GM12878 (cell line): ENCODE measurements around the gene GPSM3.

Experiments used
- BCL11A ChIP-seq: IDR thresholded peaks from 2 replicates; pipeline ENCODE4 v1.6.1; 2011; ENCODE audit warnings: low read depth, low read length
- CTCF ChIP-seq, 3 experiments: IDR thresholded peaks in 2 of 3; conservative IDR thresholded peaks in 1 of 3; 2 replicates each; pipeline ENCODE4 v1.5.1; 2011; ENCODE audit warnings: low read depth in 3 of 3, low read length in 3 of 3, mild to moderate bottlenecking in 3 of 3, control low read depth in 2 of 3, moderate library complexity in 2 of 3, inconsistent platforms in 1 of 3, mixed read lengths in 1 of 3; ENCODE audit not compliant: control insufficient read depth in 2 of 3, insufficient read depth in 1 of 3; ENCODE audit errors: extremely low read depth in 1 of 3
- DPF2 ChIP-seq: fragments of 450-650 bp; IDR thresholded peaks from 2 replicates; pipeline ENCODE4 v1.6.1; 2017; ENCODE audit warnings: mild to moderate bottlenecking
- NFYB ChIP-seq: IDR thresholded peaks from 2 replicates; pipeline ENCODE4 v1.6.1; 2011; ENCODE audit warnings: low read depth, mild to moderate bottlenecking, low read length, improper control_type of control experiment, moderate library complexity; ENCODE audit not compliant: insufficient read depth
- POU2F2 ChIP-seq: IDR thresholded peaks from 3 replicates; pipeline ENCODE4 v1.6.1; 2011; ENCODE audit warnings: low read depth, mild to moderate bottlenecking, low read length, borderline replicate concordance
- REST ChIP-seq: IDR thresholded peaks from 2 replicates; pipeline ENCODE4 v1.6.1; 2012; ENCODE audit warnings: mild to moderate bottlenecking, low read depth, low read length
- SP1 ChIP-seq: IDR thresholded peaks from one replicate; pipeline ENCODE4 v1.6.1; 2011; ENCODE audit warnings: low read depth, low read length
- SREBF1 ChIP-seq: IDR thresholded peaks from 2 replicates; pipeline ENCODE4 v1.6.1; 2012; ENCODE audit warnings: mild to moderate bottlenecking, low read length
- TCF12 ChIP-seq: IDR thresholded peaks from 2 replicates; pipeline ENCODE4 v1.6.1; 2011; ENCODE audit warnings: low read depth, mild to moderate bottlenecking, low read length
- USF2 ChIP-seq: IDR thresholded peaks from 2 replicates; pipeline ENCODE4 v1.6.1; 2011; ENCODE audit warnings: low read depth, low read length, improper control_type of control experiment, borderline replicate concordance

GRCh38 chr6:32175322-32175710 lies 17.1 kb downstream of the GPSM3 start:
- TF ChIP-seq SREBF1 (no peak), SP1 (no peak), POU2F2 (no peak), DPF2 (no peak), CTCF (IDR thresholded peaks at IDR 0.05 in 2 of 3, conservative IDR thresholded peaks at IDR 0.05 in 1 of 3; ENCODE audit: control insufficient read depth in 2 of 3, extremely low read depth in 1 of 3, insufficient read depth in 1 of 3, low read depth in 3 of 3, low read length in 3 of 3) (no peak), NFYB (no peak), BCL11A (no peak), REST (no peak), TCF12 (no peak), USF2 (no peak)
